Activated CD8-positive, alpha-beta memory T cell treated with anti-CD3 and anti-CD28 coated beads, Interleukin-2, amount 50 U/mL, for 48 hours (primary cell): ENCODE data around the gene IL17RE.
A peak's percentile ranks its signal among the peaks of the same experiment; 100 is the strongest.

Experiments
- DNase-seq: peaks from one replicate; pipeline ENCODE4 v3.0.0-alpha.2; 2020

IL17RE gene

DNA sequence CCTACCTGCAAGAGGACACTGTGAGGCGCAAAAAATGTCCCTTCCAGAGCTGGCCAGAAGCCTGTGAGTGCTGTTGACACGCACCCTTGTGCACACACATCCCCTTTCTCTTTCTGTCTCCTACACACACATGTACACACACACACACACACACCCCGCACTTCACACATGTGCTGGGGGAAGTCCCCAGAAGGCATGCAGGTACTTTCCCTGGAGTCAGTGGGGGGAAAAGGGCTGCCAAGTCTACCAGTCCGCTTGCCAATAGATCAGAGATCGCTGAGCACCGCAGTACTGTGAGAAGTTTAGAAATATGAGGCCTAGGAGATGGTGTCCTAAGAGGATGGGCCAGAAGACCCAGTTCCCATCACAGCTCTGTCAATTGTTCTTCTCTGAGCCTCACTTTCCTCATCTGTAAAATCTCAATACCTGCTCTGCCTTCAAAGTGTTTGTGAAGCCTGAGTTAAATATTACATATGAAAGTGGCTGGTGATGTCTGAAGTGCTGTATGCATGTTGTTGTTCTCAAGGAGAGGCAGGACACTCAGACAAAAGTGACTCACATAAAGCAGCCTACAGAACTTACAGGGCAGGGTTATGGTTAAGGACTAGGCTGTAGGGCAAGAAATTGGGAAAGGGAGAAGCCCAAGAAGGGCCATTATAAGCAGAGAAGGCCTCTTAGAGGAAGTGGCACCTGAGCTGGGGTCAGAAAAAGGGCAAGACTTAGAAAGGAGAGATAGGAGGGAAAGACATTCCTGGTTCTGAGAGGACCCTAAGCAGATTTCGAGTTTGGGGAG lies 6.8 kb downstream of the IL17RE start:
- no peak for DNase-seq

DNA sequence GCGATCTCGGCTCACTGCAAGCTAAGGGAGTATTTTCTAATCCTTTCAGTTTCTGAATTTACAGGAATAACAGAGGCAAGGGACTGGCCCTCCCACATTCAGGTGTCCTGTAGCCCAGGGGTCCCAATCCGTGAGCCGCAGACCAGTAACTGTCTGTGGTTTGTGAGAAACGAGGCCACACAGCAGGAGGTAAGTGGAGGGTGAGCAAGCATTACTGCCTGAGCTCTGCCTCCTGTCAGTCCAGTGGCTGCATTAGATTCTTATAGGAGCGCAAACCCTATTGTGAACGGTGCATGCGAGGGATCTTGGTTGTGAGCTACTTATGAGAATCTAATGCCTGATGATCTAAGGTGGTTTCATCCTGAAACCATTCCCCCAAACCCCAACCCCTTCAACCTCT lies 9.2 kb downstream of the IL17RE start:
- DNase-seq: no peak

DNA sequence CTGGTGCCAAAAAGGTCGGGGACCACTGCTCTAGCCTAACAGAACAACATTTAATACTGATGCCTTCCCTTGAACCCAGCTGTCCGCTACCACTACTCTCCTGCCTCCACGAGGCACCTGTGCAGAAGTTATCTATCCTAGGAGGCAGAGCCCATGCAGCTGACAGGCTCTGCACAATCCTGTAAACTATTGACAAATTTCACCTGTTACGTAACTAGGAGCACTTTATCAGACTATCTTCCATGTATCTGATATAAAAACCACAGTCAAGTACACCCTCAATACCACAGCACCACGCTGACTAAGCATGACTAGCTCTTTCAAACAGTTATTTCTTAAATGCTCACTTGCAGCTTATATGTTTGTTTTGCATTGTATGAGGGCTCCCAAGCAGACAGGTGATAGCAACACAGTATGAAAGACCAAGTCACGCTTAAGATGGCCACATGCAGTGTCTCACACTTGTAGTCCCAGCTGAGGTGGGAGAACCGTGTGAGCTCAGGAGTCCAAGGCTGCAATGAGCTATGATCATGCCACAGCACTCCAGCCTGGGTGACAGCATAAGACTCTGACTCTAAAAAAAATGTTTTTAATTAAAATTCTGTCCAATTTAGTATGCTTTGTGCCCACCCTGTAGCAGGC lies 9.8 kb downstream of the IL17RE start:
- DNase-seq: no peak

DNA sequence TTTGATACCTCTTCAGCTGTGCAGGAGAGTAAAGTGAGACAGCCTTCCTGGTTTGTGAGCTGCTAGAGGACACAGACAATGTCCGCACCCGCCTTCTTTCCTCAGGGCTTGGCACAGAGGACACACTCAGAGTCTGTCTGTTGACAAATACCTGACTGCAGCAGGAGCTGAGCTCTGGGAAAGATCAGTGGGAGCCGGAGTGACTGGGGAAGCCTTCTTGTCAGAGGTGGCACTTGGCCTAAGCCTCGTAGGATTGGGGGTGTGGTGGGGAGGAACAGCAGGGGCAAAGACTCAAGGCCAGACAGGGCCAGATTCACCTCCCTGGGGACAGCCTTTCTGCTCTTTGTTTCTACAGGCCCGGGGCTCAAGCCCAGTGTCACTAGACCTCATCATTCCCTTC lies 11.0 kb downstream of the IL17RE start:
- DNase-seq: no peak

DNA sequence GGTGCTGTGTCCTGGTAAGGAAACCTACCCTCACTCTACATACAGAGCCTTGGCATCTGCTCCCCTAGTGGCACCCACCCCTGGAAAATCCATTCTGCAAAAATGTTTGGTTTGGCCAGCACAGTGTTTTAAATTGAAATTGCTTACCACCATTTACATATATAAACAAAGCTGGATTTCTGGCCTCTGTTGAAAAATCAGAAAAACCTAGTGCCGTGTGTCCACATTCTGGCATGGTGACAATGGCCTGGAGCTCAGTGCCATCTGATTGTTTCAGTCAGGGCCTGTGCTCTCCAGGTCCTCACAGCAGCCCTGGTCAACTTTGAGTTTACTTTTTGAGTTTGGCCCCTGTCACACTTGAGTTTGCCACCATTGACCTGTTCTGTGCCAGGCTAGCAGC lies 11.4 kb downstream of the IL17RE start:
- DNase-seq: no peak

DNA sequence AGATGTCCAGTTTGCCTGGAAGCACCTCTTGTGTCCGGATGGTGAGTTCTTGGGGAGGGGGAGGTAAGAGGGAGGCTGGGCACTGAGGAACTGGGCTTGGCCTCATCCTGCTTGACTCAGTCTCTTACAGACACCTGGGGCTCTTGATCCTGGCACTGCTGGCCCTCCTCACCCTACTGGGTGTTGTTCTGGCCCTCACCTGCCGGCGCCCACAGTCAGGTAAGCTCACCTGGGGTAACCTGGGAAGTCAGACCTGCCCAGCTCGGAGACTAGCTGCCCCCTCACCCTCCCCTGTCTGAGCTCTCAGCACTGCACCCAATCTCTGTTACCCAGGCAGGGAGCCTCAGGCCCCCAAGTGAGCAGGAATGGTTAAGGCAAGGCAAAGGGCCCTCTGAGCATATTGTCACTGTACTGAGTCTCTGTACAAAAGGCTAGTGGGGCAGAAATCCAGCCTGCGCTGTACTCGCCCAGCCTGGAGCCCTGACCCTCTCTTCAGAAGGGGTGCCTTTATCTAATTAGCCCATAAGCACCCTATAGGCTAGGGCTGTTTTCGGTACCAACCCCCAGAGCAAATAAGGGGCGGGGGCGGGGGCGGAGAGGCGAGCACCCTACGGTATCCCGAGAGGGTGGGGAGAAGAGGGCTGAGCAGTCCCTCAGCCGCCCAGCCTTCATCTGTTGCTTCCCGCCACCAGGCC lies 12.1 kb downstream of the IL17RE start:
- no peak for DNase-seq

DNA sequence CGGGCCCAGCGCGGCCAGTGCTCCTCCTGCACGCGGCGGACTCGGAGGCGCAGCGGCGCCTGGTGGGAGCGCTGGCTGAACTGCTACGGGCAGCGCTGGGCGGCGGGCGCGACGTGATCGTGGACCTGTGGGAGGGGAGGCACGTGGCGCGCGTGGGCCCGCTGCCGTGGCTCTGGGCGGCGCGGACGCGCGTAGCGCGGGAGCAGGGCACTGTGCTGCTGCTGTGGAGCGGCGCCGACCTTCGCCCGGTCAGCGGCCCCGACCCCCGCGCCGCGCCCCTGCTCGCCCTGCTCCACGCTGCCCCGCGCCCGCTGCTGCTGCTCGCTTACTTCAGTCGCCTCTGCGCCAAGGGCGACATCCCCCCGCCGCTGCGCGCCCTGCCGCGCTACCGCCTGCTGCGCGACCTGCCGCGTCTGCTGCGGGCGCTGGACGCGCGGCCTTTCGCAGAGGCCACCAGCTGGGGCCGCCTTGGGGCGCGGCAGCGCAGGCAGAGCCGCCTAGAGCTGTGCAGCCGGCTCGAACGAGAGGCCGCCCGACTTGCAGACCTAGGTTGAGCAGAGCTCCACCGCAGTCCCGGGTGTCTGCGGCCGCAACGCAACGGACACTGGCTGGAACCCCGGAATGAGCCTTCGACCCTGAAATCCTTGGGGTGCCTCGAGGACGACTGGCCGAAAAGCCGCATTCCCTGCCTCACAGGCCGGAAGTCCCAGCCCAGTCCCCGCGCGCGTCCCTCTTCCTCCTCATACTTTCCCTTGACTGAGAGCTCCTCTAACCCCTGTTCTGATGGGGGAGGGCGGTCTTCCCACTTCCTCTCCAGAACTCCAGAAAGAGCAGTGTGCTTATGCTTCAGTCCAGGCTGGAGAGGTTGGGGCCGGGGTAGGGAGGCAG lies 12.8 kb downstream of the IL17RE start:
- DNase-seq: peak; percentile 73

DNA sequence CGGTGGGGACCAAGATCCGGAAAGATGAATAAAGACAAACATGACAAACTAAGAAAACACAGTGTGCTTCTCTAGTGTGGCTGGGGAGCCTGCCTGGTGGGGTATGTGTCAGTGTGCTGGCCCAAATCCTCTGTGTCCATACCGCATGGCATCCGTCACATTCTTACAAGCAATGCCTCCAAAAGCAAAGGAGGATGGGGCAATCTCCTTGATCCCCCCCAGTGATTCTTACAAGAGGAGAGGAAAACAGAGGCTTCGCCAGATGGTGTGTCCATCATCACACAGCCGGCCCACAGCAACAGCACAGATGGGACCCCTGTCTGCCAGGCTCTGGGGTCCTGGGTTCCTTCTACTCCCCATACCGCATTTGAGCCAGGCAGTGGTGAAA lies 13.7 kb downstream of the IL17RE start:
- no peak for DNase-seq

DNA sequence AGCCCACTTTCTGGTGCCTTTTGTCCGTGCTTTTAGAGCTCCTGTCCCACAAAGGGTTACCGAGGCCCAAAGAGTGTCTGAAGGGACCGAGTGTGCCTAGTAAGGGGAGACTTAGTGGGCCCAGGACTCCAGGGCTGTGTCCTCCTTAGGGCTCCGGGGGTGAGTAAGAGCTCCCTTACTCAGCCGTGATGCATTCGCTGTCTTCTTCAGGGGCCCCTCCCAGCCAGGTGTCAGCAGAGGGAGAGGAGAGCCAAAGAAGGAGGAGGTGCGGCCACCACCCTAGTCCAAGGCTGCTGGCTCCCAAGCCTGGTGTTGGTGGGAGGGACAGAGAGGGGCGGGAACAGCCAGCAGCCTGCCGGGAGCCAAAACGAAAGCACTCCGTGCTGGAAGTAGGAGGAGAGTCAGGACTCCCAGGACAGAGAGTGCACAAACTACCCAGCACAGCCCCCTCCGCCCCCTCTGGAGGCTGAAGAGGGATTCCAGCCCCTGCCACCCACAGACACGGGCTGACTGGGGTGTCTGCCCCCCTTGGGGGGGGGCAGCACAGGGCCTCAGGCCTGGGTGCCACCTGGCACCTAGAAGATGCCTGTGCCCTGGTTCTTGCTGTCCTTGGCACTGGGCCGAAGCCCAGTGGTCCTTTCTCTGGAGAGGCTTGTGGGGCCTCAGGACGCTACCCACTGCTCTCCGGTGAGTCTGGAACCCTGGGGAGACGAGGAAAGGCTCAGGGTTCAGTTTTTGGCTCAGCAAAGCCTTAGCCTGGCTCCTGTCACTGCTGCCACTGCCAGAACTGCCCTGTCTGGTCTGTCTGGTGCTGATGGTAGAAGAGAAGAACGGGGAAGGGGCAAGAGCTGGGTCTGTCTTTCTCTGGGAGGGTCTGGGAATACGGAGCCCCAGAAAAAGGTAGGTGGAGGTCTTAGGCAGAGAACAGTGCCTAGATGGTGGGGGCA lies 14.4 kb downstream of the IL17RE start, which contains the start of gene IL17RC:
TSS of gene IL17RC (plus strand) at position 365 of the 947 bp plus-strand sequence. CDS start at position 583, 218 bp downstream.
- peak; percentile 71 for DNase-seq

DNA sequence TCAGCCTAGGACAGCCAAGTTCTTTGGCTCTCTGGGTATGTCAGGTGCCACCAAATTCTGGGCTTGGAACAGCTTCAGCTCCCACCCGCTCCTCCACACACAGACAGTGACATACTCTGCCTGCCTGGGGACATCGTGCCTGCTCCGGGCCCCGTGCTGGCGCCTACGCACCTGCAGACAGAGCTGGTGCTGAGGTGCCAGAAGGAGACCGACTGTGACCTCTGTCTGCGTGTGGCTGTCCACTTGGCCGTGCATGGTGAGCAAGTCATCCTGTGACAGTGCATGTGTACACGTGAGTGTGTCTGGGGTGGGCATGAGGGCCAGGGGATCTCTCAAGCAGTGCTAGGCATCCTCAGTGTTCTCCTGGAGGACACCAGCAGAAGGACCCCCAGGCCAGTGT lies 15.2 kb downstream of the IL17RE start:
- DNase-seq: no peak

DNA sequence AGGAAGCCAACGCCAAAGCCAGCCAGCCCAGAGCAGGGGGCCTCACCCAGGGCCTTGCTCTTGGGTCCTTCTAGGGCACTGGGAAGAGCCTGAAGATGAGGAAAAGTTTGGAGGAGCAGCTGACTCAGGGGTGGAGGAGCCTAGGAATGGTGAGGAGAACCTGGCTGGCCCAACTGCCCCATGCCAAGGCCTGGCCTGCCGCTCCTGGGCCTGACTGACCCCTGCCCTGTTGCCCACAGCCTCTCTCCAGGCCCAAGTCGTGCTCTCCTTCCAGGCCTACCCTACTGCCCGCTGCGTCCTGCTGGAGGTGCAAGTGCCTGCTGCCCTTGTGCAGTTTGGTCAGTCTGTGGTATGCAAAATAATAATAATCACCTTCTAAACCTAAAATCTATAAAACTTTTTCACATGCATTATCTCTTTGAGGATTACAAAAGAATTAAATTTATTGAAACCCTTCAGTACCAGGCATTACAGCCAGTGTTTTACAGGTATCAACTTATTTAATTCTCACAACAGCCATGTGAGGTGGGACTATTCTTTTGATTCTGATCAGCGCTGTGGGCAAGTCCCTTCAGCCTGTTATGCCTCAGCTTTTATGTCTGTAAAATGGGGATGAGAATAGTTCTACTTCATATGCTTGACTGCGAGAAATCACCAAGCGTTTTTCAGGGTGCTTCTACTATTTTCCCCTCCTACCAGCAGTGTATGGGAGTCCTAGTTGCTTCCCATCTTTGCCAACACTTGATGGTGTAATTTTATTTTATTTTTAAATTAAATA lies 15.8 kb downstream of the IL17RE start:
- no peak for DNase-seq

DNA sequence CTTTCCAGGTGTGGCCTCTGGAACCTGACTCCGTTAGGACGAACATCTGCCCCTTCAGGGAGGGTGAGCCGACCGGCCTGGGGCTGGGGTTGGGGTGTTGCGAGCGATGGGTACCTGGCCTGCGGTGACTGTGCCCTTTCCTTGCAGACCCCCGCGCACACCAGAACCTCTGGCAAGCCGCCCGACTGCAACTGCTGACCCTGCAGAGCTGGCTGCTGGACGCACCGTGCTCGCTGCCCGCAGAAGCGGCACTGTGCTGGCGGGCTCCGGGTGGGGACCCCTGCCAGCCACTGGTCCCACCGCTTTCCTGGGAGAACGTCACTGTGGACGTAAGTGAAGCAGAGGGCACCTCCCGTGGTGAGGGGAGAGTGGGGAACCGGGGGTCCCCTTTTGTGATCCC lies 25.5 kb downstream of the IL17RE start:
- no peak for DNase-seq

DNA sequence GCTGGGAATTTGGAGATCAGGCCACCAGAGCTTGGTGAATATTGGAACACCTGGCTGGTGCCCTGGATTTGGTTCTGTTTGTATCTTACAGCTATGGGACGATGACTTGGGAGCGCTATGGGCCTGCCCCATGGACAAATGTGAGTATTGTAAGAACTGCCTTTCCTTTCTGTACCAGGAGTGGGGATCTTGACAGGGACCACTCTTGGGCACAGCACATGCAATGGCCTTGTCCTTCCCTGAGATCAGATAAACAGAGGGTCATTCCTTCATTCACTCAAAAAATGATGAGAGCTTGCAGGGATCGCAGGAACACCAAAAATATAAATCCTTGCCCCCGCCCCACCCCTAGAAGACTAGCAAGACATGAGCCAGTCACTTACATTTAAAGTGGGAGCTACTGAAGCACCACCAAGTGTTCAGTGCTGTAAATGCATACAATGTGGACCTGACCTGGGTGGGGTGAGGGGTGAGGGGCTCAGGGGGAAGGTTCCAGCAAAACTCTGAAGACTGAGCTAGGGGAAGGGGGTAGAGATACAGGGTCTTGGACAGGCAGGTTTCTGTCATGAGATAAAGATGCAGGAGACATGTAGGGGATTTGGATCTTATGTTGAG lies 28.3 kb downstream of the IL17RE start:
- DNase-seq: no peak

DNA sequence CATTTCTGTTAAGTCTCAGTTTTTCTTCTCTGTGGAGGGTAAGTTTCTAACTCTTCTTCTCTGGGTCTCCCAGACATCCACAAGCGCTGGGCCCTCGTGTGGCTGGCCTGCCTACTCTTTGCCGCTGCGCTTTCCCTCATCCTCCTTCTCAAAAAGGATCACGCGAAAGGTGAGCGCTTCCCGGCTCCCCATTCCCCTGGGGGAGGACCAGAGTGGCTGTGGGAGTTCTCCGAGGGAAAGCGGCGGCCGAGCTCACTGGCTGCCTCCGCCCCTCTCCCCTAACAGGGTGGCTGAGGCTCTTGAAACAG lies 29.8 kb downstream of the IL17RE start:
- no peak for DNase-seq

DNA sequence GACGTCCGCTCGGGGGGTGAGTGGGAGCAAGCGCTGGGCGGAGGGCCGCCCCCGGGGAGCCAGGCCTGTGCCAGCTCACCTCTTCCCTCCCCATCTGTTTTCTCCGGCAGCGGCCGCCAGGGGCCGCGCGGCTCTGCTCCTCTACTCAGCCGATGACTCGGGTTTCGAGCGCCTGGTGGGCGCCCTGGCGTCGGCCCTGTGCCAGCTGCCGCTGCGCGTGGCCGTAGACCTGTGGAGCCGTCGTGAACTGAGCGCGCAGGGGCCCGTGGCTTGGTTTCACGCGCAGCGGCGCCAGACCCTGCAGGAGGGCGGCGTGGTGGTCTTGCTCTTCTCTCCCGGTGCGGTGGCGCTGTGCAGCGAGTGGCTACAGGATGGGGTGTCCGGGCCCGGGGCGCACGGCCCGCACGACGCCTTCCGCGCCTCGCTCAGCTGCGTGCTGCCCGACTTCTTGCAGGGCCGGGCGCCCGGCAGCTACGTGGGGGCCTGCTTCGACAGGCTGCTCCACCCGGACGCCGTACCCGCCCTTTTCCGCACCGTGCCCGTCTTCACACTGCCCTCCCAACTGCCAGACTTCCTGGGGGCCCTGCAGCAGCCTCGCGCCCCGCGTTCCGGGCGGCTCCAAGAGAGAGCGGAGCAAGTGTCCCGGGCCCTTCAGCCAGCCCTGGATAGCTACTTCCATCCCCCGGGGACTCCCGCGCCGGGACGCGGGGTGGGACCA lies 30.4 kb downstream of the IL17RE start:
- peak; percentile 93 for DNase-seq

DNA sequence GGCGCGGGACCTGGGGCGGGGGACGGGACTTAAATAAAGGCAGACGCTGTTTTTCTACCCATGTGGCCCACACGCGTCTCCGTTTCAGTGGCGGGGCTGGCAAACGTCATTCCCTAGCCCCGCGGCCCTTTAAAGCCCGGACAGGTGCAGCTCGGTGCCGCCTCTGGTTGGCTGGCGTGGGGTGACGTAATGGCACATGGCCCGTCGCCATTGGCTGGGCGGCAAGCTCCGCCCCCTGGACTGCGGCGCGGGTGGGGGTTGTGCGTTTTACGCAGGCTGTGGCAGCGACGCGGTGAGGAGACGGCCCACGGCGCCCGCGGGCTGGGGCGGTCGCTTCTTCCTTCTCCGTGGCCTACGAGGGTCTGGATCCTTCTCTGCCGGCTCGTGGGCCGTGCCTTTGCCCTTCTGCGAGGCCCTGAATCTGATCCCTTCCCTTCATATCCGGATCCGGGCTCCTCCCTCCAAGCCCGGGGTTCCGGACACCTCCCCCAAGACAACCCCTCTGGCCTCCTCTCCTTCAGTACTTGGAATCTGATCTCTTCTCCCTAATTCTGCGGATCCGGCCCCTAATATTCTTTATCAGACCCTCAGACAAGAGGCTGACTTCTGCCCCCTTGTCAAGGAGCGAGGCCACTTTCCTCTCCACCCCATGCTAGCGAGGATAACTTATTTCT lies 31.1 kb downstream of the IL17RE start, which contains the start of gene CRELD1:
TSS of gene CRELD1 (plus strand) at position 274 of the 674 bp plus-strand sequence. CDS start 605 bp downstream, outside the sequence.
- DNase-seq: peak; percentile 98

DNA sequence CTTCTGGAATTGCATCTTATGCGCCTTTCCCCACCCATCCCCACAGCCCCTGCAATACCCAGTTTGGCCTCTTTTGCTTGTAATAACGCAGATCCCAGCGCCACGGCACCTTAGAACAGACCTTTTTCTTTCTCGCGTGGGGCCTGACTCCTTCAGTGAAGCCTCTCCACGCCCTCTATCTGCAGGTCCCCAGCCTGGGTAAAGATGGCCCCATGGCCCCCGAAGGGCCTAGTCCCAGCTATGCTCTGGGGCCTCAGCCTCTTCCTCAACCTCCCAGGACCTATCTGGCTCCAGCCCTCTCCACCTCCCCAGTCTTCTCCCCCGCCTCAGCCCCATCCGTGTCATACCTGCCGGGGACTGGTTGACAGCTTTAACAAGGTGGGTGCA lies 31.6 kb downstream of the IL17RE start:
- DNase-seq: no peak

DNA sequence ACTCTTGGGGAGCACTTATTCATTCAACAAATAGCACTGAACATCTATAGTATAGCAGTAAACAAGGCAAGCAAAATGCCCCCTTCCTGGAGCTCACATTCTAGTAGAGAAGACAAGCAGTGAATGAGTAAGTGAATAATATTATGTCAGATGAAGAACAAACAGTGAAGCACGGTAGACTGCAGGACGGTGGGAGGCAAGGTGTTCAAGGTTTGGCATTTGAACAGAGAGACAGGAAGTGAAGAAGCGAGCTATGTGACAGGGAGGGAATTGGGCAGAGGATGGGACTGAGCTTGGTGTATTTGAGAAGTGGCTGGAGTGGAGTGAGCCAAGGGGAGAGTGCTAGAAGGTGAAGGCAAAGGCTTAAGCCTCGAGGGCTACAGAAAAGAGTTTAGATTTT lies 32.3 kb downstream of the IL17RE start:
- DNase-seq: no peak

DNA sequence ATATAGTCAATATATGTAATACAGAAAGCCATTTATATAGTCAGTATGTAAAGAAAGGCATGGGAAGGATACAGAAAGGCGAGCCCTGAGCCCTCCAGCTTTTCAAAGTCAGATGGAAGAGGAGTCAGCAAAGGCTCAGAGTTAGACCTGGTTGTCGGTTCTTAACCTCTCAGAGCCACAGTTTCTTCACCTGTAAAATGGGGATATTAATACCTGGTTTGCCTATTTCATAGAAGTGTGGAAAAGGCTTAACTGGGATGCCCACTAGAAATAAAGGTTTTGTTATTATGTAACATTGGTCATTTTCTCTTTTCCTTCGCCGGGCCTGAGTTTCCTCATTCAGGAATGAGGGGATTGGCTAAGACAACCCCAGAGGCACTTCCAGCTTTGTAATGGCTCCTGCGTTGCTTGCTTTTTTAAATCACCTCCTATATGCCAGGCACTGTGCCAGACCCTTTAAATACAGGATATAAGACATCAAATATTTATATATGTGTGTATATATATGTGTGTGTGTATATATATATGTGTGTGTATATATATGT lies 33.4 kb downstream of the IL17RE start:
- no peak for DNase-seq
